Keratinocyte (primary cell): ENCODE data around the gene ARID5B. TPM values are rescaled to one million over a fixed set of nuclear protein-coding genes. Genes with fewer than 3 reads are reported as not detected.

Experiments
- DNase-seq: peaks from one replicate; pipeline ENCODE4 v3.0.0-alpha.2; 2011; ENCODE audit warnings: low read depth, missing footprints, low spot score
- FAIRE-seq: peaks from 2 replicates; lab custom pipeline; 2011; peaks lifted over from hg19 to GRCh38; lab: Jason Lieb, UNC
- H2AFZ ChIP-seq: 2 replicates; pipeline ENCODE4 v1.6.0; 2012; ENCODE audit warnings: low read length, control low read depth, inconsistent platforms; ENCODE audit not compliant: control insufficient read depth
- H3K27ac ChIP-seq: 2 replicates; pipeline ENCODE4 v1.5.1; 2011; ENCODE audit warnings: low read length; ENCODE audit not compliant: control insufficient read depth, insufficient read depth
- H3K27me3 ChIP-seq: 3 replicates; pipeline ENCODE4 v1.6.0; 2011; ENCODE audit warnings: low read length; ENCODE audit not compliant: control insufficient read depth, insufficient read depth; ENCODE audit errors: extremely low read depth
- H3K36me3 ChIP-seq, 2 experiments: 2 replicates in 1 of 2; 3 replicates in 1 of 2; pipeline ENCODE4 v1.5.1; 2011; ENCODE audit warnings: low read length in 2 of 2, mild to moderate bottlenecking in 1 of 2; ENCODE audit not compliant: control insufficient read depth in 2 of 2, insufficient read depth in 2 of 2; ENCODE audit errors: extremely low read depth in 1 of 2
- H3K4me1 ChIP-seq: 3 replicates; pipeline ENCODE4 v1.5.1; 2011; ENCODE audit warnings: low read length; ENCODE audit not compliant: control insufficient read depth, insufficient read depth; ENCODE audit errors: extremely low read depth
- H3K4me2 ChIP-seq: 3 replicates; pipeline ENCODE4 v1.6.0; 2011; ENCODE audit warnings: low read depth, low read length; ENCODE audit not compliant: control insufficient read depth, insufficient read depth; ENCODE audit errors: extremely low read depth
- H3K4me3 ChIP-seq, 3 experiments: fragments of 200-600 bp in 1 of 3; sonication (generic) in 1 of 3; 2 replicates in 2 of 3; 3 replicates in 1 of 3; pipeline ENCODE4 v1.5.1; 2011 to 2016; ENCODE audit warnings: low read length in 3 of 3, mild to moderate bottlenecking in 3 of 3, control low read depth in 2 of 3, inconsistent platforms in 1 of 3, low read depth in 1 of 3, mixed read lengths in 1 of 3, mixed run types in 1 of 3, moderate library complexity in 1 of 3; ENCODE audit not compliant: control insufficient read depth in 2 of 3, insufficient read depth in 2 of 3; ENCODE audit errors: extremely low read depth in 1 of 3
- H3K79me2 ChIP-seq: 2 replicates; pipeline ENCODE4 v1.6.0; 2012; ENCODE audit warnings: low read length; ENCODE audit not compliant: control insufficient read depth, insufficient read depth
- H3K9ac ChIP-seq: 3 replicates; pipeline ENCODE4 v1.6.0; 2011; ENCODE audit warnings: low read length; ENCODE audit not compliant: control insufficient read depth, insufficient read depth; ENCODE audit errors: extremely low read depth
- H3K9me1 ChIP-seq: 3 replicates; pipeline ENCODE4 v1.6.0; 2011; ENCODE audit warnings: low read length; ENCODE audit not compliant: control insufficient read depth, insufficient read depth; ENCODE audit errors: extremely low read depth
- H3K9me3 ChIP-seq: 2 replicates; pipeline ENCODE4 v1.5.1; 2012; ENCODE audit warnings: low read depth, low read length; ENCODE audit not compliant: control insufficient read depth
- H4K20me1 ChIP-seq: 3 replicates; pipeline ENCODE4 v1.6.0; 2011; ENCODE audit warnings: low read length; ENCODE audit not compliant: control insufficient read depth, insufficient read depth; ENCODE audit errors: extremely low read depth
- EZH2 ChIP-seq: IDR thresholded peaks from one replicate; pipeline ENCODE4 v1.6.1; 2012; ENCODE audit warnings: inconsistent platforms, mild to moderate bottlenecking, low read length, moderate library complexity
- dilution Hi-C: fragments of 300-500 bp; cut with MboI; formaldehyde crosslinking; loops from one replicate; pipeline ENCODE4 v1.7.0; 2020; ENCODE audit warnings: low sequenced_read_pairs; ENCODE audit not compliant: extremely low pct_ligation_motif_present
- polyA plus RNA-seq, 5 experiments: library from polyadenylated mRNA; depleted of rRNA in 3 of 5; stranded (reverse) in 3 of 5; stranded (forward) in 1 of 5; unstranded in 1 of 5; fragments of >200 nt; gene quantifications; 1 replicate in 1 of 5; 2 replicates in 3 of 5; 3 replicates in 1 of 5; pipeline versions ENCODE4 v1.2.1 to v1.2.3, GENCODE V29; 2011 to 2012; ENCODE audit warnings: missing spikeins in 2 of 5, low read depth in 1 of 5, low replicate concordance in 1 of 5
- TF ChIP-seq, protein P1 (sequence below), 3 experiments: IDR thresholded peaks in 1 of 3; conservative IDR thresholded peaks in 1 of 3; optimal IDR thresholded peaks in 1 of 3; 2 replicates in 2 of 3; 3 replicates in 1 of 3; pipeline versions ENCODE3 to v1.5.1; 2011; ENCODE audit warnings: low read length in 3 of 3, mild to moderate bottlenecking in 3 of 3, moderate library complexity in 2 of 3, control low read depth in 1 of 3, inconsistent platforms in 1 of 3; ENCODE audit not compliant: insufficient read depth in 2 of 3; ENCODE audit errors: extremely low read depth in 1 of 3

ARID5B gene
- polyA plus RNA-seq, 1 donor (not counting 4 experiments of a cell fraction or from before 2014, with no cell fraction given) = 7.0 TPM

DNA sequence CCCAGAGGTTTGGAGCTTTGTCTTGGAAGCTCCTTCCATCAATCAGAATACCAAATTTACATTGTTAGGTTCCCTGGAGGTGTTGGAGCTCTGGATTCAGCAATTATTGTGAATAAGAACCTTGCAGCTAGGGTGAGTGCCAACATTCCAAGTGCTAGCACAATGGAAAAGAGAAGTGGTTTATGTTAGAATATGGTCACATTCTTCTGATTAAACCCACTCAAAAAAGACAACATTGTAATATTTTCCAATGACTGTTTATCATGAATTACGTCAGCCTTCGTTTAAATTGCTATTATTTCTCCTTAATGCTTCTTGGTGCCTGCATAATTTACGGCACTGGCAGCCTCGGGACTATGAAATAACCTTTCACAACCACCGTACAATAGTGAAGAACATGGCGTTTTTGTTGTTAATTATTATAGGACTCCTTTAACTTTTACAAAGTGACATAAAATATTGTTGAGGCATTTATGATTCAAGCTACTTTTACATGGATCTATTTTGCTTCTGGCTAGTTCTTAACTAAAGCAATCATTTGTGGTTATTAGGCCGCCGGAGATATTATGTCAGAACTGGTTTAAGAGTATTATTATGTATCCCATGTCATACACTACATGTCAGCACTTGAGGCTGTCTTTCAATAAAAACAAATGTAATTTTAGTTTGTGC lies 117.7 kb downstream of the ARID5B start:
- H3K4me3 ChIP-seq = peak overlapping the region in 2 of 3 experiments; percentile 56 to 70
- FAIRE-seq = no peak
- TF ChIP-seq EZH2 = no peak
- TF ChIP-seq, protein P1, sequence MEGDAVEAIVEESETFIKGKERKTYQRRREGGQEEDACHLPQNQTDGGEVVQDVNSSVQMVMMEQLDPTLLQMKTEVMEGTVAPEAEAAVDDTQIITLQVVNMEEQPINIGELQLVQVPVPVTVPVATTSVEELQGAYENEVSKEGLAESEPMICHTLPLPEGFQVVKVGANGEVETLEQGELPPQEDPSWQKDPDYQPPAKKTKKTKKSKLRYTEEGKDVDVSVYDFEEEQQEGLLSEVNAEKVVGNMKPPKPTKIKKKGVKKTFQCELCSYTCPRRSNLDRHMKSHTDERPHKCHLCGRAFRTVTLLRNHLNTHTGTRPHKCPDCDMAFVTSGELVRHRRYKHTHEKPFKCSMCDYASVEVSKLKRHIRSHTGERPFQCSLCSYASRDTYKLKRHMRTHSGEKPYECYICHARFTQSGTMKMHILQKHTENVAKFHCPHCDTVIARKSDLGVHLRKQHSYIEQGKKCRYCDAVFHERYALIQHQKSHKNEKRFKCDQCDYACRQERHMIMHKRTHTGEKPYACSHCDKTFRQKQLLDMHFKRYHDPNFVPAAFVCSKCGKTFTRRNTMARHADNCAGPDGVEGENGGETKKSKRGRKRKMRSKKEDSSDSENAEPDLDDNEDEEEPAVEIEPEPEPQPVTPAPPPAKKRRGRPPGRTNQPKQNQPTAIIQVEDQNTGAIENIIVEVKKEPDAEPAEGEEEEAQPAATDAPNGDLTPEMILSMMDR (optimal IDR thresholded peaks at IDR 0.05 in 1 of 3, IDR thresholded peaks at IDR 0.05 in 1 of 3, conservative IDR thresholded peaks at IDR 0.05 in 1 of 3; ENCODE audit: extremely low read depth in 1 of 3, insufficient read depth in 2 of 3, low read length in 3 of 3) = no peak
- no peak overlapping the region for H2AFZ ChIP-seq
- DNase-seq = no peak
- H4K20me1 ChIP-seq = no peaks in the 10 kb centered on the region
- H3K27ac ChIP-seq = peak overlapping the region; percentile 97
- dilution Hi-C loops = no loop called here
- H3K36me3 ChIP-seq = no peaks in the 10 kb centered on the region
- no peaks in the 10 kb centered on the region for H3K27me3 ChIP-seq
- no peaks in the 10 kb centered on the region for H3K9me1 ChIP-seq
- peaks cover 27% of the 10 kb centered on the region for H3K79me2 ChIP-seq
- H3K9ac ChIP-seq = peak overlapping the region; percentile 77
- H3K4me2 ChIP-seq = peak overlapping the region; percentile 94
- peaks cover 36% of the 10 kb centered on the region for H3K4me1 ChIP-seq
- H3K9me3 ChIP-seq = peaks cover 5% of the 10 kb centered on the region

DNA sequence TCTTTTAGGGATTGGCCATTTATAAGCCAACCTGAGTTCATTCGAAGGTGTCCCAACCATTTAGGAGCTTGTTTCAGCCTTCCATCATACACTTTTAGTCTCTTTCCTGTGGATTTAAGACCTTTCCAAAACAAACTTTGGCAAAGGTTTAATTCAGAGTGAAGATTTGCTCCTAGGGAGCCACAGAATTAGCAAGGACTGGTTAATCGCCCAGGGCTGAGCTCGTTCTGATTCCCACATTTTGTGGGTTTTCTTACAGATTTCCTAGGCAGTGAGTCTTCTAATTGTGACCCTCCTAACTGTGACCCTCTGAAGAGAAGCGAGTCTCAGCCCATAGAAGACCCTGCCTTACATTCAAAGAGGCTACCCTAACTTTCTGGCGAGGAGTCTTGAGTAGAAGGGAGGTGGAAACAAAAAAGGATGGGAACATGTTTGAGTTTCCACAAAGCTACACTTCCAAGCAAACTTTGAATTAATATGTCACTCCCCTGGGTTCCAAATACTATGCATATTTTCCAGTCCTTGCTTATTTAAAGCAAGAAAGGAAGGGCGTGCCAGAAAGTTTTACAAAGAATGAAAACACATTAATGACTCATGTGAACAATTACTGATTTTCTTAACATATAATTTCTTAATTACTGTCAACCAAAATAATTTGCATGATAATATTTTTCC lies 118.3 kb downstream of the ARID5B start:
- FAIRE-seq (peak; percentile 76), DNase-seq (no peak)
- TF ChIP-seq EZH2 = no peak
- TF ChIP-seq, protein P1 (optimal IDR thresholded peaks at IDR 0.05 in 1 of 3, IDR thresholded peaks at IDR 0.05 in 1 of 3, conservative IDR thresholded peaks at IDR 0.05 in 1 of 3; ENCODE audit: extremely low read depth in 1 of 3, insufficient read depth in 2 of 3, low read length in 3 of 3) = no peak
- Histone ChIP-seq H3K4me3 (peak overlapping the region in 2 of 3 experiments; percentile 56 to 70), H4K20me1 (no peaks in the 10 kb centered on the region), H3K27ac (peak overlapping the region; percentile 97), H3K4me2 (peak overlapping the region; percentile 94), H2AFZ (peak overlapping the region; percentile 58), H3K79me2 (peaks cover 24% of the 10 kb centered on the region), H3K4me1 (peaks cover 42% of the 10 kb centered on the region), H3K9ac (peak overlapping the region; percentile 77), H3K36me3 (no peaks in the 10 kb centered on the region), H3K27me3 (no peaks in the 10 kb centered on the region), H3K9me1 (no peaks in the 10 kb centered on the region), H3K9me3 (peaks cover 5% of the 10 kb centered on the region)
- dilution Hi-C loops = no loop called here
